ENCODE results near the gene STK11.

The STK11 gene

DNA sequence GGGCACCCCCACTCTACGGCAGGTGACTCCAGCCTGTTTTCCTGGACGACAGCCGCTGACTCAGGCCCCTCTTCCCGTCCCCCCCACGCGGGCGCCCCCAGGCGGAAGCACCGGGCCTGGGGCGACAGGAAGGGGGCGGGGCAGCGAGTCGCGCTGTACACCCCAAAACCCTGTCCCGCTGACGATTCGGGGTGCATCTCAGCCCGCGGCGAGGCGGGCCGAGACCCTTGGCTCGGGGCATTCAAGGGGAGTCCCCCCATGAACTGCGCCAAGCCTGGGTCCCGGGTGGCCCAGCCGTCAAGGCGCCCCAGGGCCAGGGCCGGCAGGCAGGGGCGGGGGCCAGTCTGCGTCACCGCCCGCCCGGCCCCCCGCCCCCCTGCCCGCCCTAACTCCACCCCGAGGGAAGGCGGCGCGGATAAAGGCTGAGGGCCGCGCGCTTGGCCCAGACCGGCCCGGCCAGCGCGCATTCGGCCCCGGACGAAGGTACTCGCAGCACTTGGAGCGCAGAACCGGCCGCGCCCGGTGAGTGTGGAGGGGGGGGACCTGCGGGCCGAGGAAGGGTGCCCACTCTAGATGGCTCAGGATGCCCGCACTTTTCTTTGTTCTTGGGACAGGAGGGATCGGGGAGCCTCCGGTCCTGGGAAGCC lies 42.7 kb downstream of the STK11 start, which contains the start of gene MIDN:
MIDN (plus strand) TSS at position 445 of the 647 bp plus-strand sequence. CDS start 1,714 bp downstream, outside the sequence.
- TF ChIP-seq, protein P1, sequence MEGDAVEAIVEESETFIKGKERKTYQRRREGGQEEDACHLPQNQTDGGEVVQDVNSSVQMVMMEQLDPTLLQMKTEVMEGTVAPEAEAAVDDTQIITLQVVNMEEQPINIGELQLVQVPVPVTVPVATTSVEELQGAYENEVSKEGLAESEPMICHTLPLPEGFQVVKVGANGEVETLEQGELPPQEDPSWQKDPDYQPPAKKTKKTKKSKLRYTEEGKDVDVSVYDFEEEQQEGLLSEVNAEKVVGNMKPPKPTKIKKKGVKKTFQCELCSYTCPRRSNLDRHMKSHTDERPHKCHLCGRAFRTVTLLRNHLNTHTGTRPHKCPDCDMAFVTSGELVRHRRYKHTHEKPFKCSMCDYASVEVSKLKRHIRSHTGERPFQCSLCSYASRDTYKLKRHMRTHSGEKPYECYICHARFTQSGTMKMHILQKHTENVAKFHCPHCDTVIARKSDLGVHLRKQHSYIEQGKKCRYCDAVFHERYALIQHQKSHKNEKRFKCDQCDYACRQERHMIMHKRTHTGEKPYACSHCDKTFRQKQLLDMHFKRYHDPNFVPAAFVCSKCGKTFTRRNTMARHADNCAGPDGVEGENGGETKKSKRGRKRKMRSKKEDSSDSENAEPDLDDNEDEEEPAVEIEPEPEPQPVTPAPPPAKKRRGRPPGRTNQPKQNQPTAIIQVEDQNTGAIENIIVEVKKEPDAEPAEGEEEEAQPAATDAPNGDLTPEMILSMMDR (IDR thresholded peaks at IDR 0.05; ENCODE audit: low read depth, low read length, missing control alignments) = peak; percentile 51
- peak within 1 kb of the TSS; percentile 75 for H3K4me3 ChIP-seq (ENCODE audit: low read depth, low read length)
- DNase-seq (ENCODE audit: low read depth) = no peak

DNA sequence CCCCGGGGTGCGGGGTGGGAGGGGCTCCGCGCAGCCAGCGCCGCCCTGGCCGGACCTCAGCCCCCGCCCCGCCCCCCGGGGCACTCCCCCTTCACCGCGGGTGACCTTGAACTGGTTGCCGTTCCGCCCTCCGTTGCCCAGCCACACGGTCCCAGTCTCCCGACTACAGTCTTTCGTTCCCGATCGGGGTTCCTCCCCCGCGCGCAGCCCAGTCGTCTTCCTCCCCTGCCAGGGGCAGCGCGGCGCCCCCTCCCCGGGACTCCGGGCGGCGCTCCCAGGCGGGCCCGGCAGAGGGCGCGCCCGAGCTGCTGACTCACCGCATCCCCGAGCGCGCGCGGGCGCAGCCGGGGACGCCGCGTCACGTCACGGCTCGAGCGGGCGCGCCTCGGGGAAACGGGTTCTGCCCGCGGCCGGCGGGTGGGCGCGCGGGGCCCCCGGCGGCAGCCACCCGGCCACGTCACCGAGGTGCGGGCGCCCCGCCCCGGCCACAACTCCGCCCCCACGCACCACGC lies 43.3 kb downstream of the STK11 start:
- H3K4me3 ChIP-seq (ENCODE audit: low read depth, low read length) = peak overlapping the region; percentile 75
- no peak for DNase-seq (ENCODE audit: low read depth)
- TF ChIP-seq, protein P1 (IDR thresholded peaks at IDR 0.05; ENCODE audit: low read depth, low read length, missing control alignments) = peak; percentile 74

DNA sequence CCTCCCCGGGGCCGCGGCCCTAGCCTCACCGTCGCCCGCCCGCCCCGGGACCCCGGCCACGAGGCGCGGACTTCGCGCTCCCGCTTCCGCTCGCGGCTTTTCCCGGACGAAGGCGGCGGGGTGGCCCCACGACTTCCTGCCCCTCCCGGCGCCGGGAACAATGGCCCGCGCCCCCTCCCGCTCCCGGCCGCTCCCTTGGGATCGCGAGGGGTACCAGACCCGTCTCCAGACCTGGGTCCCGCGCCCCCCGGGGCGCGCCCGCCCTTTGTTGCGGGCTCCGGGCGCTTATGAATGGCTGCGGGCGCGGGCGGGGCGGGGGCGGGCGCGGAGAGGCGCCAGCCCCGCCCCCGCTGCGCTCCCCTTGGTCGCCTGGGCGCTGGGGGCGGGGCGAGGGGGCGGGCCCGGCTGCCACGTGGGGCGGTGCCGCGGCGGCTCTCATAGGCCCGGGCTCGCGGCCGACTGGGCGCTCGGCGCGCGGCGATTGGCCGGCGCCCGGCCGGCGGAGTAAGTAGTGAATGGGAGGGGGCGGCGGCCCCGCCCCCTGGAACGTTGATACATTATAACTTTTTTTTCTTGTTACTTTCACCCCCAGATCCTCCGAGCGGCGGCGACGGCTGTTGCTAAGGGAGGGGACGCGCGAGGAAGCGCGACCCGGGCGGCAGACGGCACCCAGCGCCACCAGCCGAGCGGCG lies 43.9 kb downstream of the STK11 start:
- no peak for DNase-seq (ENCODE audit: low read depth)
- H3K4me3 ChIP-seq (ENCODE audit: low read depth, low read length) = peak overlapping the region; percentile 80
- TF ChIP-seq, protein P1 (IDR thresholded peaks at IDR 0.05; ENCODE audit: low read depth, low read length, missing control alignments) = no peak

DNA sequence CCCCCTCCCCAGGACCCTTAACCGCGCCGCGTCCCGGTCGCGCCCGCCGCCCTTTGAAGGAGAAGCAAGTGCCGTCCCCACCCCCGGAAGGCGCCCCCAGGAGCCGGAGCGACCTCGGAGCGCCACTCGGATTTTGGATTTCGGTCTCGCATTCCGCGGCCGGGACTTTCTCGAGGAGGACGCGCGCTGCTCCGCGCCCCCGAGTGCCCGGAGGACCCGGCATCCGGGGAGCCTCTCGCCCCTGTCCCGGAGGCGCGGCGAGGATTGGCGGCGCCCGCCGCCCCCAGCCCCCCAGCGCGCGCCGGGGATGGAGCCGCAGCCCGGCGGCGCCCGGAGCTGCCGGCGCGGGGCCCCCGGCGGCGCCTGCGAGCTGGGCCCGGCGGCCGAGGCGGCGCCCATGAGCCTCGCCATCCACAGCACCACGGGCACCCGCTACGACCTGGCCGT lies 44.4 kb downstream of the STK11 start:
- DNase-seq (ENCODE audit: low read depth) = no peak
- TF ChIP-seq, protein P1 (IDR thresholded peaks at IDR 0.05; ENCODE audit: low read depth, low read length, missing control alignments) = no peak
- H3K4me3 ChIP-seq (ENCODE audit: low read depth, low read length) = peak overlapping the region; percentile 80

DNA sequence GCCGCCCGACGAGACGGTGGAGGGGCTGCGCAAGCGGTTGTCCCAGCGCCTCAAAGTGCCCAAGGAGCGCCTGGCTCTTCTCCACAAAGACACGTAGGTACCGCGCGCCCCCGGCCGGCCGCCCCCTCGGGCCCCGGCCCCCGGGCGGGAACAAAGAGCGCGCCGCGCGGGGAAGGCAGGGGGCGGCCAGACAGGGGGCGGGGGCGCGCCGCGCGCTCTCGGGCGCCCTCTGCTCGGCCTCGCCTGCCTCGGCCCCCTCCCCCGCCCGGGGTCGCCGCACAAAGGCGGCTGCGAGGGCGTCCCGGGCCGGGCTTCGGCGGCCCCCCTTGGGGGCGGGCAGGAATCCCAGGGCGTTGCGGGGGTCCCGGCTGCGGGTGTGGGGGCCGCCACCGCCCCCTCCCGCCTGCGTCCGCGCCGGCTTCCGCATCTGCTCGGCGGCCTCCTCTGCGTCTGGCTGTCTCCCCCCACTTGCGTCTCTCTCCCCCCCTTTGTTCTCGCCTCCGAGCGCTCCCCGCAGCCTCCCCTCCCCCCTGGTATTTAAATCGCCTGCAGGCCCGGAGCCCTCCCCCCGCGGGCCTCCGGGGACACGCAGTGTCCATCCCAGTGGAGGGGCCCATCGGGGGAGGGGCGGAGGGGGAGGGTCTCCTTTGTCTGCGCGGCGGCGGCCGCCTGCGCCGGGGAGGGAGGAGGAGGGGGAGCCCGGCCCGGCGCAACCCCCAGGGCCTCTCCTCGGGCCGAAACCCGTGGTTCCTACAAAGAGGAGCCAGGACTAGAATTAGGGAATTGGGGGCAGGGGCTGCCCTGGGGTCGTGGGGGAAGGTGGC lies 45.1 kb downstream of the STK11 start:
- H3K4me3 ChIP-seq (ENCODE audit: low read depth, low read length) = peak overlapping the region; percentile 80
- TF ChIP-seq, protein P1 (IDR thresholded peaks at IDR 0.05; ENCODE audit: low read depth, low read length, missing control alignments) = no peak
- no peak for DNase-seq (ENCODE audit: low read depth)

DNA sequence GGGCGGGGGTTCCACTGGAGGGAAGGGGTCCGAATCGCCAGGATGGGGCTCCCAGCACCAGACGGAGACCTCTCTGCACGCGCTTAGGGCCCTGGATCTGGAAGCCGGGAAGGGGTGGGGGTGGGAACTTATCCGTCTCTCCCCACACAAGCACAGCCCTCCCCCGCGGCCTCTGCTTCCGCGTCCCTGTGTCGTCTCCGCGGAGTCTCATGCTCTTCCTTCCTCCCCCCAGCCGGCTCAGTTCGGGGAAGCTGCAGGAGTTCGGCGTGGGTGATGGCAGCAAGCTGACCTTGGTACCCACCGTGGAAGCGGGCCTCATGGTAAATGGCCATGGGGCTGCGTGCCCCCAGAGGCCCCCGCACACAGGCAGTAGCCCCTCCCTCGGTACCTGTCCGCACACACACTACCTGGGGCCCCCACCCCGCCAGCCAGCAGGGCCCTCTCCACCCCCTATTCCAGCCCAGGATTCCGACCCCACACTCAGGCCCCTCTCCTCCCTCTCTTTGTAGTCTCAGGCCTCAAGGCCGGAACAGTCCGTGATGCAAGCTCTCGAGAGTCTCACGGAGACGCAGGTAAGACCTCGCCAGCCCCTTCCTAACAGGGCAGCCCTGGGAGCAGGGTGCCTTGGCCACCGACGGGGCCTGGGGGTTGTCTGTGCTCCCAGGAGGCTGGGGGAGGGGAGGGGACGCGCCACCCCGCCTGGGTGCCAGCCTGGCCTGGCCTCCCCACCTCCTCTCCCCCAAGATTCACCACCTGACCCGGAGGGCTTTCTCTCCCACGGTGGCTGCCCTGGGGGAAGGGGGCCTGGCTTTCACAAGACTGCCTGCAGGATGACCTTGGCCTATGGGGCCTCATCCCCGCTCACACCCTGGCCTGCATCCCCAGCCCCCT lies 46.0 kb downstream of the STK11 start:
- H3K4me3 ChIP-seq (ENCODE audit: low read depth, low read length) = peak overlapping the region; percentile 80
- DNase-seq (ENCODE audit: low read depth) = no peak

More for the DNA sequence above, 46.0 kb downstream of the STK11 start:
- TF ChIP-seq, protein P1 (IDR thresholded peaks at IDR 0.05; ENCODE audit: low read depth, low read length, missing control alignments) = no peak

Data from GM12864 (cell line).